GM23248 (cell line): ENCODE data around the gene AP2S1.

Source experiments
- EZH2 ChIP-seq: fragments of 200-600 bp; sonication (generic); IDR thresholded peaks from 2 replicates; pipeline ENCODE4 v1.6.1; 2018; ENCODE audit warnings: antibody characterized with exemption, mild to moderate bottlenecking; ENCODE audit not compliant: insufficient read depth, poor library complexity, severe bottlenecking
- EZH2phosphoT487 ChIP-seq: fragments of 200-600 bp; sonication (generic); IDR thresholded peaks from 2 replicates; pipeline ENCODE4 v1.6.1; 2018; ENCODE audit warnings: antibody characterized with exemption, moderate library complexity, mild to moderate bottlenecking, low read depth; ENCODE audit not compliant: insufficient read depth

GRCh38 chr19:46789371-46789770, 61.3 kb downstream of the AP2S1 start:
- TF ChIP-seq EZH2phosphoT487 (no peak), EZH2 (no peak)
